Measurements from ENCODE around the gene NVL.
"Not testable (repeated sequence)": the region's sequence is repeated elsewhere in the genome, so short reads cannot be mapped to it uniquely, and the experiment has no call there.

Gene NVL

DNA sequence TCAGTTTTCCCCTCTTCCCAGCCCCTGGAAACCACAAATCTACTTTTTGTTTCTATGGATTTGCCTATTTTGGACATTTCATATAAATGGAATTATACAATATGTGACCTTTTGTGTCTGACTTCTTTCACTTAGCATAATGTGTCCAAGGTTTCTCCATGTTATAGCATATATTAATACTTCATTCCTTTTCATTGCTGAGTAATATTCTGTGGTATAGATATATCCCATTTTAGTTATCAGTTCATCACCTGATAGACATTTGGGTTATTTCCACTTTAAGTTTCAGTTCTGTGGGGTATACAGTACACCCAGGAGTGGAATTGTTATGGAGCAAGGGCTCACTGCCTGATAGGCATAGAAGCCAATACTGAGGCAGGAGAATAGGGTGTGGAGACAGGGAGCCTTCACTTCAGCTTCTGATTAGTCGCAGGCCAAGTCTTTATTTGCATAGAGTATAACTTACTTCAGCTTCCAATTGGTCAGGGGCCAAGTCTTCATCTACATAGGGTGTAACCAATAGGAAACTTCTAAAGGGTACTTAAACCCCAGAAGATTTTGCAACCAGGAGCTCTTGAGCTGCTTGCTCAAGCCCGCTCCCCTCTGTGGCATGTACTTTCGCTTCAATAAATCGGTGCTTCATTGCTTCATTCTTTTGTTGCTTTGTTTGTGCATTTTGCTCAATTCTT is 8.3 kb upstream of the NVL start:
- no peak for DNase-seq (ENCODE audit: low read depth, low spot score)

DNA sequence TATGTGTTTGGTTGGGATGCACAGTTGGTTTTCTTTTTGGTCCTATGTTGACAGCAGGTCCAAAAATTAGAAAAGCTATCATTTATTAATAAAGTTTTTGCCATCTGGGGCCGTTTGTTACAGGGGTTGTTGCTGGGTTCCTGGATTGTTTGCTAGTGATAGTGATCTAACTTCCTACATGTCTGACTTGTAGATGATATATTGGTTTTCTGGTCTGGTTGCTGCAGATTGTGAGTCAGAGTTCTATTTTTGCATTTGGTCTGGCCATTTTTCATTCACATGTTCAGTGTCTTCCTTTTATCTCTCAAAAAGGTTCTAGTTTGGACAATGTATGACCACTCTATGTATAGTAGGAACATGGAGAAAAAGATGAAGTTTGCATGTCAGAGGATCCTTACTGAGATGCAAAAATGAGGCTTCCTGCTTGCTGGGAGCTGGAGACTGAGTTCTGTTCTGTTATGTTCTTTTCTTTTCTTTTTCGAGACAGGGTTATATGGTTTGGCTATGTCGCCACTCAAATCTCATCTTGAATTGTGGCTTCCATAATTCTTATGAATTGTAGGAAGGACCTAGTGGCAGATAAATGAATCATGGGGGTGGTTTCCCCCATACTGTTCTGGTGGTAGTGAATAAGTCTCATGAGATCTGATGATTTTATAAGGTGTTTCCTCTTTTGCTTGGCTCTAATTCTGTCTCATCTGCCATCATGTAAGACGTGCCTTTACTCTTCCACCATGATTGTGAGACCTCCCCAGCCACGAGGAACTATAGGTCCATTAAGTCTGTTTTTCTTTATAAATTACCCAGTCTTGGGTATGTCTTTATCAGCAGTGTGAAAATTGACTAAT is 4.2 kb upstream of the NVL start:
- DNase-seq (ENCODE audit: low read depth, low spot score), result no peak

DNA sequence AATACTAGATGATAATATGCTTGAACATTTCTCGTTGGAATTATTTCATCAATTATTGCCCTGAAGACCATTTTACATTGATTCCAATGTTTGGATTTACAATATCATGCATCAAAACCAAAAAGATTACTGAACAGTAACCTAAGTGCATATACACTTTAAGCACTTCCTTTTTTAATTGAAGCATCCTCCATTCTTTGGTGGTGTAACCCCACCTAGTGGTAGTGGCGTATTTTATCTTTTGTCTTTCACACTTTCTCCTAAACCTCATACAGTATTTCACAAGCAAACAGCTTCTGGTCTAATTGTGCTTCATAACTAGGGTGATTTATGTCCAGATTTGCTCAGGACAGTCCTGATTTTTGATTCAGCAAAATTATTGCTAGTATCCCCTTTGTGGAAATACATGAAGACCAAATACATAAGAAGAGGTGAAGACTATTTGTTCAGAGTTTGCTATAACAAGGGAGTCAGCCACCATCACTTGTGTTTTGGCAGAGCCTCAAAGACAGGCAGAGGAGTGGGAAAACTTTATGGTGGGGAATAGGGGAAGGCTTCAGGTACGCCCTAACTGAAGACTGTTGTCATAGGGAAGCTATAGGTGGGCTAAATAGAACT is 3.4 kb upstream of the NVL start:
- DNase-seq (ENCODE audit: low read depth, low spot score), result no peak

DNA sequence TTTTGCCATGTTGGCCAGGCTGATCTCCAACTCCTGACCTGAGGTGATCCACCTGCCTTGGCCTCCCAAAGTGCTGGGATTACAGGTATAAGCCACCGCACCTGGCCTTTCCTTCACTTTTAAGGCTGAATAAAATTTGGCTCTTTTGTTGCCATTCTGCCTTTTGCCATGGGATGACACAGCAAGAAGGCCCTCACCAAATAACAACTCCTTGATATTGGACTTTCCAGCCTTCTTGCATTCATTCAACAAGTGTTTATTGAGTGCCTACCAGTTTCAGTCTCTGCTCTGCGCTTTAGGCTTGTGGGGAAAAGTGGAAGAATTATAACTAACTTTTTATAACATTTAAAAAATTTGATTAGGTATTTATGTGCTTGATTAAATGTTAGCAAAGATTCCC is 1.9 kb upstream of the NVL start:
- DNase-seq (ENCODE audit: low read depth, low spot score), result no peak

DNA sequence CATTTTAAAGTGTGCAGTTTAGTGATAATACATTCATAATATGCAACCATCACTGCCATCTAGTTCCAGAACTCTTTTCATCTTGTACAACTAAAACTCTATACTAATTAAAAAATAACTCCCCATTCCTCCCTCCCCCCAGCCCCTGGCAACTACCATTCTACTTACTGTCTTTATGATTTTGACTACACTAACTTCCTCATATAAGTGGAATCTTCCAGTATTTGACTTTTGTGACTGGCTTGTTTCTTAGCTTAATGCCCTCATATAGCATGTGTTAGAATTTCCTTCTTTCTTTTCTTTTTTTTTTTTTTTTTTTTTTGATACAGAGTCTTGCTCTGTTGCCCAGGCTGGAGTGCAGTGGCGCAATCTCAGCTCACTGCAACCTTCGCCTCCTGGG is 1.4 kb upstream of the NVL start:
- DNase-seq (ENCODE audit: low read depth, low spot score), result no peak

DNA sequence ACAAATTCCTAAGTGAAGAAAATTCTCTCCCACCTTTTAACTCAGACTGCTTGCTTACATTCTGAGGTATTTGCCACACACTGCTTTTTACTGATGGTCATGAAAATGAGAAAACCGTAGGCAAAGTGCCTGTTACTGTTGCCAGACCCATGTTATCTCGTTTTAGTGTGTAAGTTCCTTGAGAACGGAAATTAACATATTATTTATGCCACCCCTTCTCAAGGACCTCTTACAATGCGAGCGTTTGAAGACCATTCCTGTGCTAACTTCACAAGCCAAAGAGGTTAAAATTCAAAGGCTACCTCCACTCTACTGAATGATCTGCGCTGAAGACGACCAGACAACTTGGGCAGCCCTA is 509 bp downstream of the NVL start:
- DNase-seq (ENCODE audit: low read depth, low spot score), result no peak

DNA sequence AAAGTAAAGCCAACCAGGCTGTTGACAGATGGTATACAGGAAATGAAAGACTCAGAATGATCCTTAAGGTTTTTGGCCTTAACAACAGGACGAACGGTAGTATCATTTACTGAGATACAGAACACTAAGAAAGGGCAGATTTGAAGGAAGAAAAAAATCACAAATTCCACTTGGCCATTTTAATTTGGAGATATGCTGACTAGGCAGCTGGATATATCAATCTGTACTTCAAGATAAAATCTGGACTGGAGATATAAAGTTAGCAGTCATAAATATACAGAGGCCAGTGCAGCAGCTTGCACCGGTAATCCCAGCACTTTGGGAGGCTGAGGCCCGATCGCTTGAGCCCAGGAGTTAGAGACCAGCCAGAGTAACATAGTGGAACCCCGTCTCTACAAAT is 1.3 kb downstream of the NVL start:
- no peak for DNase-seq (ENCODE audit: low read depth, low spot score)

DNA sequence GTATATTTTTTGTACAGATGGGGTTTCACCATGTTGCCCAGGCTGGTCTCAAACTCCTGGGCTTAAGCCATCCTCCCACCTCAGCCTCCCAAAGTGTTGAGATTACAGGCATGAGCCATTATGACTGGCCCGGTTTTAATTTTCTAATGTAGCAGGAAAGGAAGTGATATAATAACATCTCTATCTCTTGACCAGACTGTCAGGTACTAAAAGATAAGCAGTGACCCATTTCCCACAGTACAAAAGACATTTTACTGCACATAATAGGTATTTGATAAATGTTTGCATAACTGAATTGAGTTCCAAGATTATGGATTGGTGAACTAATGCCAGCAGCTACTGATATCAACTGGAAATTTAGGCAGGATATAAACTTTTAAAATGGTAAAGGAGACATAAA is 4.0 kb downstream of the NVL start:
- DNase-seq (ENCODE audit: low read depth, low spot score), result no peak

DNA sequence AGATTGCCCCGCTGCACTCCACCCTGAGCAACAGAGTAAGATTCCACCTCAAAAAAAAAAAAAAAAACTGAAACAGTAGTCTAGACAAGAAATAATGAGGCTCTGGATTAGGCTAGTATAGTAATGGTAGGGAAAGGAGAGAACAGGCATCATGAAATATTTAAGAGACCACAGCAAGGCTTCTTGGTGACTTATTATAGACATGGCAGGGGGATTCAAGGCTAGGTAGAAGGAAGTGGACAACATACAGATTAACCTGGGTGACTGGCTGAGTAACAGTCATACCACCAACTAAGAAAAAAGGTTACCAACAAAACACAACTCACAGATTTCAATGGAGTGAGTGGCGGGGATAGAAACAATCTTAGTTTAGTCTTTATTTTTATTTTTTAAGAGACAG is 8.3 kb downstream of the NVL start:
- DNase-seq (ENCODE audit: low read depth, low spot score), result no peak

DNA sequence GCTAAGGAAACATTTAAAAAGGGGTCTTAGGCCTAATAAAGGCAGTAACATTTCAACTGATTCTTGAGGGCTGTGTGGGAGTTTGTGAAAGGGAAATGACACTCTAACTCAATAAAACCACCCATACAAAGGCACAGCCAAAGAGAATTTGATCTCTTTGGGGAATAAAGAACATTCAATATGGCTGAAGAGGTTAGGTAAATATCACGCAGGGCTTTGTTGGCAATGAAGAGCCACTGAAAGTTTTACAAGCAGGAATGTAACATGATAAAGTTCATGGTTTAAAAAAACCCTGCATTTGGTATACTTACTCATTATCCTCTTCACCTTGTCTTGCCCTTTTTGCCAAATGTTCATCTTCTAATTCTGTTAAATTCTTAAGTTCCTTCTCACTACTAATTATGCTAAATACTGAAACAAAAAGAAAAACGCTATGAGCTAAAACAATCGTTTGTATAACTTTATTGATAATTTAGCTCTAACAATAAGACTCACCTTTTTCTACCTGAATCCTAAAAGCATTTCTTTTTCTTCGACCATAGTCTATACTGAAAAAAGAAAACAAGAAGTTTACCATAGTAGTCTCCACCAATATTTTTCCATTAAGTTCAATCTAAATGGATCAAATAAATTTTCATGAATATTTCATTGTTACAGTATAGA is 12.5 kb downstream of the NVL start:
- no peak for DNase-seq (ENCODE audit: low read depth, low spot score)

DNA sequence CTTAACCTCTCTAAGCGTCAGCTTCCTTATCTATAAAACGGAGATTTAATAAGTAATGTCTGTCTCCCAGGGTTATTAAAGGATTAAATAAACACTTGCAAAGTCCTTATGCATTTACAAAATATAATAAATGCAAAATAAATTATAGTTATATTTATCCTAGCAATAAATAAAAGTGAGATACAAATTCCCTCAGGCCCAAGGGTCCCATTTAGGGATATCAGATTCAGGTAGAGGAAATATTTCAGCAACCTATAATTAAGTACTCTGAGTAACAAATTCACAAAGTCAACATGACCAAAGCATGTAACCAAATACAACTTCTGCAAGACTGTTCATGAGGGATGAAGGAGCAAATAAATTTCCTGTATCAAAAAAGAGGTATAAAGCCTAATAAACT is 17.9 kb downstream of the NVL start:
- no peak for DNase-seq (ENCODE audit: low read depth, low spot score)

DNA sequence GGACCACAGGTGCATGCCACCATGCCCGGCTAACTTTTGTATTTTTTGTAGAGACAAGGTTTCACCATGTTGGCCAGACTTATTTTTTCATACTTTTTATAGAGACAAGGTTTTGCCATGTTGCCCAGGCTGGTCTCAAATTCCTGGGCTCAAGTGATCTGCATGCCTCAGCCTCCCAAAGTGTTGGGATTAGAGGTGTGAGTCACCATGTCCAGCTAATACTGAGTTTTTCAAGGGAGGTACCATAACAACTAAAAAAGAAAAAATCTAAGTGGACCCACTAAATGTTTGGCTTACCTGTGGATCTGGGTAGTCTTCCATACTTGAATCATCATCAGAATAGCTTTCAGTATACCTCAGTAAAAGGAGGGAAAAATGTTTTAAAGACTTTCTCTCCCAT is 18.5 kb downstream of the NVL start:
- DNase-seq (ENCODE audit: low read depth, low spot score), result not testable (repeated sequence)

DNA sequence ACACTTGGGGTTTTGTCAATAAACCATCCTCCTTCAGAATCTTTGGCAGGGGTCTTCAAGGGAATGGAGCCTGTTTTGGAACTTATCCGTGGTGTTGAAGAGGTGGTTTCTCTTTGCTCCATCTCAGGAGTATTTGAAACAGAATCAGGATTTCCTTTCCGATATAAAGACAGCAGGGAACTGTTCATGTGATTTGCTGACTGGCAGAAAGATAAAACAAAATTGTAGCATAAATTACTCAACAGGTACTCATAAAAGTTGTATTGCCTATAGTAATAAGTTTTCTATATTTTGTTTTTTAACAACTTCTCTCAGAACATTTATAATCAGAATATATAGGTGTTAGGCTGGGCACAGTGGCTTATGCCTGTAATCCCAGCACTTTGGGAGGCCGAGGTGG is 21.9 kb downstream of the NVL start:
- DNase-seq (ENCODE audit: low read depth, low spot score), result no peak

DNA sequence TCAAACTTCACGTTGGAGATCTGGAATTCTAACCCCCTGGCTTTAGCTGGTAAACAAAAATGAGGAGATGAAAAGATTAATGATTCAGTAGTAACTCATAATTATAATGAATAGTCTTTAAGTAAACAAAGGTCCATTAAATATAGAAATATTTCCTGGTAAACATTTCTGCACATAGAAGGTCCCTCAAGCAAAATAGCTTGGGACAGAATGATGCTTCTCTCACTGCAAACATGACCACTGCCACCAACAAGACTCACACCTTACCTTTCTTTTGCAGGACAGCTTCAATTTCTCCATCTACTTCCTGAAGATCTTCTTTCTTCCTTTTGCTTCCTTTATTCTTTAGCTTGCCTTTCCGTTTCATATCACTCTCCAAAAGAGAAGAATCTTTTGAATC is 25.2 kb downstream of the NVL start:
- no peak for DNase-seq (ENCODE audit: low read depth, low spot score)

DNA sequence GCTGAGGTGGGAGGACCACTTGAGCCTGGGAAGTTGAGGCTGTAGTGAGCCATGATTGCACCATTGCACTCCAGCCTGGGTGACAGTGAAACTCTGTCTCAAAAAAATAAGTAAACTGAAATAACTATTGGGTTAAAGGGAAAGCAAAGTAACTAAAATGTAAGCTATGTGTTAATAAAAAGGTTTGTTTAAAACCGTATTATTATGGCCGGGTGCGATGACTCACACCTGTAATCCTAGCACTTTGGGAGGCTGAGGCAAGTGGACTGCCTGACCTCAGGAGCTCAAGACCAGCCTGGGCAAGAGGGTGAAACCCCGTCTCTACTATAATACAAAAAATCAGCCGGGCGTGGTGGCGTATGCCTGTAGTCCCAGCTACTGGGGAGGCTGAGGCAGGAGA is 27.0 kb downstream of the NVL start:
- DNase-seq (ENCODE audit: low read depth, low spot score), result no peak

DNA sequence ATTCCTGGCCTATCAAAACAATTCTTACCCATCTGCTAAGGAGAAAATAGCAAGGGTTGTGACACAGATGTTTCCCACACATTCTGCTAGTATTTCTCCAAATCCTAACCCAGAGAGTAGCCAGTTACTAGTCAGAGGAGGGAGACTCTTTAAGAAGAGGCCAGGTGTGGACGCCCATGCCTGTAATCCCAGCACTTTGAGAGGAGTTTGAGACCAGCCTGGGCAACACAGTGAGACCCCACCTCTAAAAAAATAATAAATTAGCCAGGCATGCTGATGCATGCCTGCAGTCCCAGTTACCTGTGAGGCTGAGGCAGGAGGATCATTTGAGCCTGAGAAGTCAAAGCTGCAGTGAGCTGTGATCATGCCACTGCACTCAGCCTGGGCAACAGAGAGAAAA is 28.6 kb downstream of the NVL start:
- no peak for DNase-seq (ENCODE audit: low read depth, low spot score)

DNA sequence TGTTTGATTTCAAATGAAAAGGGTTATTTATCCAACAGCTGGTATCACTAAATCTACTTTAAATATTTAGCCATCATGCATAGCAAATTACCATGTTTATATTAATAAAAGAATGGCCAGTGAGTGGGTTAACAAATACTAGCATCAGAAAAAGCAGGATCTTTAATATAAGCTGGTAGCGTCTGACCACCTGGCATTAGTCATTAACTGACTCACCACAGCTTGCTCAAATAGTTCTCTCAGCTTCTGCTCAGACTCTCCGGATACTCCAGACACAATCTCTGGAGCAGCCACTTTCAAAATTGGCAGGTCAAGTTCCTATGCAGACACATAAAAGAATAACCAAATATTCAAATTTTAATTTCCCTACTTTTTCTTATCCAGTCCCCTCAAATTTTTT is 29.6 kb downstream of the NVL start:
- no peak for DNase-seq (ENCODE audit: low read depth, low spot score)

DNA sequence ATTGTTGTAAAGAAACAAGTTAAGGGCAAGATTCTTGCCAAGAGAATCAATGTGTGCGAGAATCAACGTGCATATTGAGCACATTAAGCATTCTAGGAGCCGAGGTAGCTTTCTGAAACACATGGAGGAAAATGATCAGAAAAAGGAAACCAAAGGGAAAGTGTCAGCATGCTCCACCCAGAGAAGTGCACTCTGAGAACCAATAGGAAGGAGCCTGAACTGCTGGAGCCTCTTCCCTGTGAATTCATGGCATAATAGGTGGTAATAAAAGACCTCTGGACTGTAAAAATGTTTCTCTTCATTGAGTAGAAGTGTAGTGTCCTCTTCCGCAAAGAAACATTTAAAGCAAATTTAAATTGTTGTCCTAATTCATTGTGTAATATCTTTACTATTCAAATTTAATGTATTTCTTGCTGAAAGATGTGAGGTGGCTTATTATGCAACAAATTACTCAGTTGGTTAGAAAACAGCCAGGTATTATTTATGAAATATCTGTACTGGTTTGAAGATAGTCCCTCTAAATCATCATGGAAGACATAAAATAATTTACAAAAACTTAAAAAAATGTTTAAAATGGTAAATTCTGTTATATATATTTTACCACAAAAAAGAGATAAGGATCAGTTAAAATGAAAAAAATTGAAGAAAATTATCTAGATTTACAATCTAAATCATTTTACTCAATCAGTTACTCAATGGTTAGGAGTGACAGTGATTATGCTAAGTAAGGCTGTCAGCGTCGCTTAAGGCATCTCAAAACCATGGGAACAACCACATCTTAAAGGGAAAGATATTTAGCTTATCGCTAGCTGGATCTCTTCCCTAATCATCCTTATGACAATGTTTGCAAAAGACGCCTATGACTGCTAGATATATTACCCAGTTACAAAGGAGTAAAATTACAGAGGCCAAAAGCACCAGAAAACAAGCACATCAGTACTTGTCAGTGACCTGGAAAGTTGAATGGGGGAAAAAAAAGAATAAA is 31.3 kb downstream of the NVL start:
- DNase-seq (ENCODE audit: low read depth, low spot score), result no peak

DNA sequence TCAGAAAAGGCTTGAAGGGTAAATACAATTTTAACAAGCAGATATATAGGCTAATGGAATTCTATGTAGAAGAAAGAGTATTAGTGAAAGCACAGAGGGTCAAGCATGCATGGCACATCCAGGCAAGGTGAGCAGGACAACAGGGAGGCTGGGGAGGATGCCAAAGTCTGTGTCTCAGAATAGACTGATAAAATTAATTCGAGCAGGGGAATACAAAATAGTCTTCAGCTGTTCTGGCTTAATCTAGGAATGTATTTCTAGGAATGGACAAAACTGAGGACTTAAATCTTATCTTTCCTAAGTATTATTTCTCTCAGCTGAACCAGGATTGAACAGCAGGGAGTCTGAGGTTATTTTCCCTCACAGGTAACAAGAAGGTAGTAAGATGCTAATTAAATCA is 35.2 kb downstream of the NVL start:
- no peak for DNase-seq (ENCODE audit: low read depth, low spot score)

DNA sequence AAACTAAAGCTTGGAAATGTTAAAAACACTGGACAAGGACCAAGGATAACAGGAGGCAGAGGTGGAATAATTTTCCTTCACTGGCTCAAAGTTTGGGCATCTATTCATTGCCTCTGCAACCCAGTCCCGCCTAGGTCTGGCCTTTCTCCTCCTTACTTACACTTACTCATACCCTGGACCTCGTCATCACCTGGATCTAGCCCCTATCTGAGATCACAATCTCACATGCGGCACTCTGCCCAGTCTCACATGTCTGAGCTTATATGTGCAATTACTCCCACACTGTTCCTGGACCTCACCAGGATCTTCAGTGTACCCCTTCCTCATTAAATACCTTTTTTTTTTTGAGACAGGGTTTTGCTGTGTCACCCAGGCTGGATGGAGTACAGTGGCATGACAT is 37.6 kb downstream of the NVL start:
- DNase-seq (ENCODE audit: low read depth, low spot score), result no peak

DNA sequence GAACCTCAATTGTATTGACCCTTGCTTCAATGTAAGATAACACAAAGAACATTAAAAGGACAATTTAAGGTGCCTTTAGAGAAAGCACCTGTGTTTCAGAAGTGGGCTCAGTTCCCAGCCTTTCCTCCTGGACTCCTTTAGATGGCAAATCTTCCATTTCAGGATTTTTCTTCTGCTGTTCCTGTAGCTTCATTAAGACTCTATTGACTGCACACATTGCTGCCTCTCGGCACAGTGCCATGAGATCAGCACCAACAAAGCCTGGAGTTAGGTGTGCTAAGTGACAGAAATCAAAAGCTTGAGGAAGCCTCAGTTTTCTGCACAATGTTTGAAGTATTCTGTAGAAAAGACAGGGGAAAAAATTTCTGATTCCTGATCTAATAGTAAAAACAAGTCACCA is 40.6 kb downstream of the NVL start:
- DNase-seq (ENCODE audit: low read depth, low spot score), result no peak
